NCI-H2171 (cell line): ENCODE data around the gene ZC3HAV1L.
"Not testable (repeated sequence)": the region's sequence is repeated elsewhere in the genome, so short reads cannot be mapped to it uniquely, and the experiment has no call there.

ENCODE experiments used
- DNase-seq: peaks from one replicate; lab custom pipeline; 2025; lab: John Stamatoyannopoulos, UW

ZC3HAV1L gene

GRCh38 chr7:139016931-139017511 lies 18.8 kb downstream of the ZC3HAV1L start:
- DNase-seq, result peak; percentile 25

DNA sequence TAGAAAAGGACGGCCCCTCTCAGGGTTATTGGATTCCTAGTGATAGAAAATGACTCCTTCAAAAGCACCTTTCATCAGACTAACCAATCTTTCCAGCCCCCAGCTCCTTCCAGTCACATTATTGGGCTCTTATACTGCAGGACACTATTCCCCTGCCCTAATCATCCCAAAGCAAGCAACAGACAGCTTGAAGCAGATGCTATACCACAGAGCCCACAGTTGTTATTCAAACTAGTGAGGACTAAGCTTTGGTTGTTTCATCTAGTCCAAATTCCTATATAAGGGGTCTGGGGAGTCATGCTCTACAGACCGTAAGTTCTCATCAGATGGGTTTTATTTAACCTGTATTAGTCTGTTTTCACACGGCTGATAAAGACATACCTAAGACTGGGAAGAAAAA lies 24.5 kb downstream of the ZC3HAV1L start:
- DNase-seq, result no peak

GRCh38 chr7:139004321-139005090 lies 31.3 kb downstream of the ZC3HAV1L start:
- peak; percentile 2 for DNase-seq

- no peak for DNase-seq
These were observed 36.4 kb downstream of the ZC3HAV1L start for GRCh38 chr7:138999414-138999813.

- DNase-seq, result no peak
These were observed 43.8 kb downstream of the ZC3HAV1L start for GRCh38 chr7:138992052-138992531.

DNA sequence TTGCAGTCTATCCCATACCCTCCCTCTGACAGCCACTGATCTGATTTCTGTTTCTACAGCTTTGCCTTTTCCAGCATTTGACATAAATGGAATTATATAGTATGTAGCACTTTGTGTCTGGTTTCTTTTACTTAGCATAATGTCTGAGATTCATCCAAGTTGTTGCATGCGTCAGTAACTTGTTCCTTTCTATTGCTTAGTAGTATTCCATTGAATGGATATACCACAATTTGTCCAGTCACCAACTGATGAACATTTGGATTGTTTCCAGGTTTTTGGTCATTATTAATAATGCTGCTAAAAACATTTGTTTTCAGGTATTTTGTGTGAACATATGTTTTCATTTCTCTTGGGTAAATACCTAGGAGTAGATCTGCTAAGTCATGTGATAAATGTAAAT lies 48.2 kb downstream of the ZC3HAV1L start:
- DNase-seq, result no peak

- DNase-seq, result no peak
These were observed 53.6 kb downstream of the ZC3HAV1L start for GRCh38 chr7:138982204-138982623.

DNA sequence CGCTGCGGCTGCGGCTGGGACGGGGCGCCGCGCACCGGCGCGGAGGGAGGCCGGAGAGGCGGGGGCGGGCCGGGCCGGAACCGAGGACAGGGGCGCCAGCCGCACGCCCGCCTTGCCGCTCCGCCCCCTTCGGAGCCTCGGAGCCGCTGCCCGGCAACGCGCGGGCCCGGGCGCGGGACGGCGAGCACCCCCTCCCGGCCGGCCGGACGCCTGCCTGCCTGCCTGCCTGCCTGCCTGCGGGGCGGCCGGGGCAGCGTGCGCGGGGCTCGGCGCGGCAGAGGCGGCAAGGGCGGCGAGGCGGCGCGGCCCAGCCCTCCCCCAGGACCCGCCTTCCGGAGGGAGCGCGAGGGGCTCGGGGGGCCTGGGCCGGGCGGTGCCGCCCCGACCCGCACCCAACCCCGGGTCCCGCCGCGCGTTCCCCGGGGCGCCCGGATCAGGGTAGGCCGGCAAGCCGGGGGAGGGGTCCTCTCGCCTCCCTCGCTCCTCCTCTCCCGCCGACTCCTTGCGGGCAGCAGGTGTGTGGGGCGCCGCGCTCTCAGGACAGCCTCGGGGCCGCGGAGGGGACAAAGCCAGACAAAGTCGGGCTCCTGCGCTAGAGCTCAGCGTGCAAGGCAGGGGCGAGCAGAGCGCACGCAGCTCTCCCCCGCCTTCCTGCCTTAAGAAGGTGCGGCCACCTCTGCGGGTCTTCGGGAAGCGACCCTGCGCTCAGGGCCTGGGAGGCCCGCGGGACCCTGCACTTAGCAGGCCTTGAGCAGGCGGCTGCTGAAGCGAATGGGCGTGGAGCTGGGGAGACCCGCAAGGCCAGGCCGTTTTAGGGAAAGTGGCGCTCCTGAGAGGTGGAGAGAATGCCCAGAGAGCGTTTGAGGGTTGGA lies 54.3 kb downstream of the ZC3HAV1L start, which contains the start of gene KIAA1549:
Gene KIAA1549, minus strand, starts transcription at position 58 of the 872 bp plus-strand sequence. CDS start 120 bp downstream, outside the sequence.
- peak; percentile 49 for DNase-seq

- no peak for DNase-seq
These were observed 55.1 kb downstream of the ZC3HAV1L start for GRCh38 chr7:138980563-138981291.

- DNase-seq, result no peak
These were observed 55.8 kb downstream of the ZC3HAV1L start for GRCh38 chr7:138979988-138980562.

GRCh38 chr7:138979226-138979979 lies 56.4 kb downstream of the ZC3HAV1L start:
- no peak for DNase-seq

DNA sequence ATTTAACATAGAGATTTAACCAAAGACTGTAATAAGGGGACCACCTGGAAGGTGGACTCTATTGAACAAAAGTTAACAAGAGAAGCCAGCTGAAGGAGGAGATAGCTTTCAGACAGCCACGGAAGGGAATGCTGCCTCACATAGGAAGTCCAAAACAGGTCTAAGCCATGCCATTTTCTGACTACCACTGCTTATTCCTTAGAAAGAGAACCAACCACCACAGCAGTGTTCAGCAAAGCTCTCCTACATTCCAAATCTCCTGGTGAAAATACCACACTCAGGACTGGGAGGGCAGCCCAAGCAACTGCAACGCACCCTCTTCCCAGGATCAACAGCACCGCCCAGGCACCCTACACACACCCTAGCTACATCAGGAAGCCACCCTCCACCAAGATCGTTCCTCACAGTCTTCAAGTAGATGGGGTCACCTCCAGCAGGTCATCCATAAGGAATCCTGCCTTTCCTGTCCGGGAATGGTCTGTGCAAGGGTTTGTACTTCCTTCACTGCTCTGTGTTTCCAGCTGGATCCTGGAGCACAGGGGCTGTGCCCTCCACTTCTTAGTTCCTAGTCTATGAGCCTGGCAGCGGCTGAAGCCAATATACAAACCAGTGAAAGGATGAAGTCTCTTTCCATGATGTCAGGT lies 57.2 kb downstream of the ZC3HAV1L start:
- no peak for DNase-seq

DNA sequence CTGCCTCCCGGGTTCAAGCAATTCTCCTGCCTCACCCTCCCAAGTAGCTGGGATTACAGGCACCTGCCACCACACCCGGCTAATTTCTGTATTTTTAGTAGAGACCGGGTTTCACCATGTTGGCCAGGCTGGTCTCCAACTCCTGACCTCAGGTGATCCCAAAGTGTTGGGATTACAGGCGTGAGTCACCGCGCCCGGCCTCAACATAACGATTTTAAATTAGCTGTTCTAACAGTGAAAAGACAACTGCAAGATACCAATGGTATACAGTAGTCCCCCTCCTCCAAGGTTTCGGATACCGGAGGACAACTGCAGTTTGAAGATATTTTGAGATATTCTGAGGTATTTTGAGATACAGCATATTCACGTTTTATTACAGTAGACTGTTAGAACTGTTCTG lies 59.7 kb downstream of the ZC3HAV1L start:
- DNase-seq, result not testable (repeated sequence)
